Suppressor macrophage treated with lipopolysaccharide for 1 hour (primary cell): ENCODE results near the gene PCNX3.
"Not testable (repeated sequence)": the region's sequence is repeated elsewhere in the genome, so short reads cannot be mapped to it uniquely, and the experiment has no call there.

Experiments
- DNase-seq, 3 donors: peaks; one replicate each; pipeline ENCODE4 v3.0.0-alpha.2; 2020 to 2022

PCNX3 gene

GRCh38 chr11:65621460-65621859 is 5.9 kb downstream of the PCNX3 start:
- no peak for DNase-seq

GRCh38 chr11:65622011-65622410 is 6.4 kb downstream of the PCNX3 start:
- DNase-seq: no peak

- no peak for DNase-seq
These were observed 7.6 kb downstream of the PCNX3 start for GRCh38 chr11:65623177-65623576.

- no peak for DNase-seq
These were observed 8.5 kb downstream of the PCNX3 start for GRCh38 chr11:65623852-65624616.

GRCh38 chr11:65624931-65625627 is 9.5 kb downstream of the PCNX3 start:
- DNase-seq: no peak

GRCh38 chr11:65625628-65626342 is 10.2 kb downstream of the PCNX3 start:
- DNase-seq: peak; percentile 69 to 88 (median 80)

GRCh38 chr11:65627202-65627601 is 11.6 kb downstream of the PCNX3 start:
- DNase-seq: no peak

- no peak for DNase-seq
These were observed 14.0 kb downstream of the PCNX3 start for GRCh38 chr11:65629579-65629978.

GRCh38 chr11:65630215-65630614 is 14.6 kb downstream of the PCNX3 start:
- no peak for DNase-seq

- DNase-seq: no peak
These were observed 18.0 kb downstream of the PCNX3 start for GRCh38 chr11:65633390-65634108.

- DNase-seq: no peak
These were observed 18.5 kb downstream of the PCNX3 start for GRCh38 chr11:65634109-65634436.

- DNase-seq: no peak
These were observed 18.9 kb downstream of the PCNX3 start for GRCh38 chr11:65634440-65634839.

- no peak for DNase-seq
These were observed 19.5 kb downstream of the PCNX3 start for GRCh38 chr11:65634905-65635731.

- no peak for DNase-seq
These were observed 20.8 kb downstream of the PCNX3 start for GRCh38 chr11:65636108-65637031.

- DNase-seq: no peak
These were observed 21.5 kb downstream of the PCNX3 start for GRCh38 chr11:65637032-65637557.

GRCh38 chr11:65637794-65638419 is 22.3 kb downstream of the PCNX3 start, which contains the start of gene SIPA1:
SIPA1 (plus strand) TSS chr11:65638101; CDS start chr11:65640922, 2,821 bp downstream.
- peak; percentile 95 to 96 (median 95) for DNase-seq

GRCh38 chr11:65639228-65639597 is 23.6 kb downstream of the PCNX3 start:
- not testable (repeated sequence) for DNase-seq

GRCh38 chr11:65639623-65640482 is 24.3 kb downstream of the PCNX3 start:
- DNase-seq: peak in 1 of 3 donors; percentile 36
